ENCODE results near the gene AK9.

DNA sequence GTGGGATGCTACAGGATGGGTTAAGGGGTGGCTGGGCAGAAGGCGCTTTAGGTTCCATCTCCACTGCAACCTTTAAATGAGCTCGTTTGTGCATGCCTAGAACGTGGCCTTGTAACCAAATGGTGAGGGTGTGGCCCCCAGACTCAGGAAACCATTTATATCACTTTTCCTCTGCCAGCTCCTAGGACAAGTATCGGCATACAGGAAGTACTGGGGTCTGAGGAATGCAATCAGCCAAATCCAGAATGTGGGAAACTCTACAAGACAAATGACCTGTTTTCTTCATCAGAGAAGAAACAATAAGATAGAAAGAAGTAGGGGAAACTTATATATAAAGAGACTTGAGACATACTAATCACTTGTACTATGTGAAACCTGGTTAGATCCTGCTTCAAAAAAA, 21.2 kb downstream of the AK9 start:
- TF ChIP-seq CTCF (IDR thresholded peaks at IDR 0.05; ENCODE audit: low read length): no peak
- no peak for TF ChIP-seq EZH2 (IDR thresholded peaks at IDR 0.05; ENCODE audit: borderline replicate concordance, low read length)
